K562 (cell line): ENCODE data around the gene ABHD18. TPM values are rescaled to one million over a fixed set of nuclear protein-coding genes. Genes with fewer than 3 reads are reported as not detected.
A peak's percentile ranks its signal among the peaks of the same experiment; 100 is the strongest.

Source experiments
- FOXP1 ChIP-seq: sonication (generic); formaldehyde crosslinking; IDR thresholded peaks from 2 replicates; pipeline ENCODE4 v1.8.0; 2022; ENCODE audit warnings: mild to moderate bottlenecking, missing genetic modification reagents
- GATAD2B ChIP-seq: fragments of 450-650 bp; IDR thresholded peaks from 2 replicates; pipeline ENCODE4 v1.6.1; 2017; ENCODE audit warnings: mild to moderate bottlenecking, borderline replicate concordance
- HNRNPH1 ChIP-seq: fragments of 200-400 bp; formaldehyde crosslinking; optimal IDR thresholded peaks from 2 replicates; pipeline ENCODE3; 2017; ENCODE audit warnings: low read depth, mild to moderate bottlenecking, low read length, moderate library complexity
- KLF16 ChIP-seq: IDR thresholded peaks from 2 replicates; pipeline ENCODE4 v1.6.1; 2016; ENCODE audit warnings: antibody characterized with exemption
- OTX1 ChIP-seq: fragments of 450-650 bp; formaldehyde crosslinking; IDR thresholded peaks from 2 replicates; pipeline ENCODE4 v1.4.0; 2022; ENCODE audit warnings: mild to moderate bottlenecking
- POLR2B ChIP-seq: fragments of 450-650 bp; IDR thresholded peaks from 2 replicates; pipeline ENCODE4 v1.6.1; 2018; ENCODE audit warnings: low read depth; ENCODE audit not compliant: partially characterized antibody
- PRPF4 ChIP-seq: fragments of 200-400 bp; formaldehyde crosslinking; IDR thresholded peaks from one replicate; pipeline ENCODE4 v1.6.1; 2017; ENCODE audit warnings: low read length, low read depth, mild to moderate bottlenecking; ENCODE audit not compliant: insufficient read depth, poor library complexity, severe bottlenecking
- XRCC5 ChIP-seq: fragments of 200-400 bp; formaldehyde crosslinking; IDR thresholded peaks from 2 replicates; pipeline ENCODE4 v1.6.1; 2017; ENCODE audit warnings: low read depth, mild to moderate bottlenecking, low read length
- ZKSCAN3 ChIP-seq: fragments of 250-450 bp; sonication (Bioruptor Pico); IDR thresholded peaks from 2 replicates; pipeline ENCODE4 v1.4.0; 2020
- ZNF57 ChIP-seq: fragments of 450-650 bp; formaldehyde crosslinking; IDR thresholded peaks from 2 replicates; pipeline ENCODE4 v1.4.0; 2020; ENCODE audit warnings: mild to moderate bottlenecking, moderate library complexity
- polyA plus RNA-seq, 8 experiments: library from polyadenylated mRNA; depleted of rRNA in 4 of 8; stranded (reverse) in 5 of 8; unstranded in 3 of 8; fragments of >200 nt; fragmentation: Nextera tagmentation in 2 of 8; fragmentation: Illumina TruSeq in 1 of 8; extraction: Ambion mirVana in 2 of 8; extraction: Trizol in 1 of 8; gene quantifications; 2 replicates each; pipeline versions ENCODE4 v1.2.1 to v1.2.3, GENCODE V29; 2011 to 2014; ENCODE audit warnings: inconsistent platforms in 1 of 8, missing spikeins in 1 of 8
- total RNA-seq, 7 experiments: library from RNA; depleted of rRNA in 6 of 7; stranded (reverse); fragments of >200 nt in 6 of 7; fragmentation: Illumina TruSeq in 2 of 7; extraction: Trizol in 2 of 7; gene quantifications; 2 replicates each; pipeline versions ENCODE4 v1.2.1 to v1.2.3, GENCODE V29; 2011 to 2021; ENCODE audit warnings: low replicate concordance in 1 of 7
- TF ChIP-seq, protein P1 (sequence below), 2 experiments: fragments of 450-650 bp in 1 of 2; sonication (generic) in 1 of 2; formaldehyde crosslinking; conservative IDR thresholded peaks; 2 replicates each; pipeline versions ENCODE4 v1.4.0 to v1.8.1; 2020 to 2022; ENCODE audit warnings: mild to moderate bottlenecking in 1 of 2, missing genetic modification reagents in 1 of 2
- TF ChIP-seq, protein P2 (sequence below): fragments of 250-450 bp; sonication (Bioruptor Pico); IDR thresholded peaks from 2 replicates; pipeline ENCODE4 v1.8.0; 2022; ENCODE audit warnings: inconsistent platforms, mild to moderate bottlenecking, moderate library complexity, borderline replicate concordance
- TF ChIP-seq, protein P3 (sequence below): fragments of 450-650 bp; formaldehyde crosslinking; IDR thresholded peaks from 2 replicates; pipeline ENCODE4 v1.4.0; 2020; ENCODE audit warnings: mild to moderate bottlenecking, moderate library complexity
- TF ChIP-seq, protein P4 (sequence below): fragments of 250-450 bp; sonication (Bioruptor Pico); IDR thresholded peaks from 2 replicates; pipeline ENCODE4 v1.5.0; 2020; ENCODE audit warnings: mild to moderate bottlenecking, borderline replicate concordance
- TF ChIP-seq, protein P5 (sequence below): fragments of 250-450 bp; sonication (Bioruptor Pico); IDR thresholded peaks from 2 replicates; pipeline ENCODE4 v1.8.0; 2022; ENCODE audit warnings: moderate library complexity, mild to moderate bottlenecking, inconsistent platforms
- TF ChIP-seq, protein P6 (sequence below): fragments of 450-650 bp; formaldehyde crosslinking; IDR thresholded peaks from 2 replicates; pipeline ENCODE4 v1.4.0; 2020; ENCODE audit warnings: mild to moderate bottlenecking, moderate library complexity

Gene ABHD18
- total and polyA plus RNA-seq, 9 of the 15 experiments (the other 6 are each of a cell fraction or from before 2014, with no cell fraction given) = 6.1 to 25.0 (median 16.0) TPM

DNA sequence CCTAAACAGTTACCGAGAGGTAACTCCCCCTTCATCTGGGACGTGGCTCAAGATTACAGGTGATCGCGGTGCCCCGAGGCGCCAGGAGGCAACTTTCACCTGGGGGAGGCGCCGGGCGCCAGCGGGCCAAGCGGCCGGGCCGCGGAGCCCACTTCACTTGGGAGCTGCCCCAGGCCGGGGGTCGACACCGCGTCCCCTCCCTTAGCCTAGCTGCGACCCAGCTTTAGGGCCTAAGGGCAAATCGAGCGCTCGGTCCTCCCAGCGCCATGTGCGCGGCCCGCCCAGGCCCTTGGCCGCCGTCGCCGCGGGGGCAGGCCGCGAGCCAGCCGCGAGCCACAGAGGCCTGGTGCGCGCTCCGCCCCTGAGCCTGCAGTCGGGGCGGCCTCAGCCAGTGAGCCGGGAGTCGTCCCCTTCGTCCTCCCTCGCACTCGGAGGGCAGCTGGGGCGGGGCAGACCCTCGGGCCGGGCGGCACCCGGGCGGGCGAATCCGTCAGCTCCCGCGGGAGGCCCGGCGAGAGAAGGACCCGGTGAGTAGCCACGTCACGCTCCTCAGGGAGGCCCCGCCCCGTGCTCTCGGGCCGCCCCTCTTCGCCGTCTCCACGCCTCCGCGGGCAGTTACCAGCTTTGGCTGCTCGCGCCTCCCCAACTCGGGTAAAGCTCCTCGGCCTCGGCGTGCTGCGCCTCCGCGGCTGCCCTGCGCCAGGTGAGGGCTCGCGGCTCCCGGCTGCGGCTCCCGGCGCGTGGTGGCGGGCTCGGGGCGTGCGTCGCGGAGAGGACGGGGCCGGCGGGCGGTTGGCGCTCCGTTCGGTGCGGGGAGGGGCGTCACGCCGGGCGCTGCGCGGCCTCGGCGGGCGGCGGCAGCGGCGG lies 95.7 kb downstream of the ABHD18 start, which contains the start of gene LARP1B (continued):
- TF ChIP-seq, protein P1, sequence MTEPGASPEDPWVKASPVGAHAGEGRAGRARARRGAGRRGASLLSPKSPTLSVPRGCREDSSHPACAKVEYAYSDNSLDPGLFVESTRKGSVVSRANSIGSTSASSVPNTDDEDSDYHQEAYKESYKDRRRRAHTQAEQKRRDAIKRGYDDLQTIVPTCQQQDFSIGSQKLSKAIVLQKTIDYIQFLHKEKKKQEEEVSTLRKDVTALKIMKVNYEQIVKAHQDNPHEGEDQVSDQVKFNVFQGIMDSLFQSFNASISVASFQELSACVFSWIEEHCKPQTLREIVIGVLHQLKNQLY (CRISPR knock-in tag; conservative IDR thresholded peaks at IDR 0.05) = no peak
- TF ChIP-seq ZKSCAN3 (no peak), KLF16 (no peak), HNRNPH1 (no peak), OTX1 (CRISPR knock-in tag) (no peak), FOXP1 (CRISPR knock-in tag) (peak; percentile 91), XRCC5 (peak; percentile 75; the same call in 1 of the 2 replicates), POLR2B (peak; percentile 59), PRPF4 (peak; percentile 30), ZNF57 (CRISPR knock-in tag) (no peak), GATAD2B (peak; percentile 71)
- TF ChIP-seq, protein P2, sequence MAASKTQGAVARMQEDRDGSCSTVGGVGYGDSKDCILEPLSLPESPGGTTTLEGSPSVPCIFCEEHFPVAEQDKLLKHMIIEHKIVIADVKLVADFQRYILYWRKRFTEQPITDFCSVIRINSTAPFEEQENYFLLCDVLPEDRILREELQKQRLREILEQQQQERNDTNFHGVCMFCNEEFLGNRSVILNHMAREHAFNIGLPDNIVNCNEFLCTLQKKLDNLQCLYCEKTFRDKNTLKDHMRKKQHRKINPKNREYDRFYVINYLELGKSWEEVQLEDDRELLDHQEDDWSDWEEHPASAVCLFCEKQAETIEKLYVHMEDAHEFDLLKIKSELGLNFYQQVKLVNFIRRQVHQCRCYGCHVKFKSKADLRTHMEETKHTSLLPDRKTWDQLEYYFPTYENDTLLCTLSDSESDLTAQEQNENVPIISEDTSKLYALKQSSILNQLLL (CRISPR knock-in tag) = no peak
- TF ChIP-seq, protein P3, sequence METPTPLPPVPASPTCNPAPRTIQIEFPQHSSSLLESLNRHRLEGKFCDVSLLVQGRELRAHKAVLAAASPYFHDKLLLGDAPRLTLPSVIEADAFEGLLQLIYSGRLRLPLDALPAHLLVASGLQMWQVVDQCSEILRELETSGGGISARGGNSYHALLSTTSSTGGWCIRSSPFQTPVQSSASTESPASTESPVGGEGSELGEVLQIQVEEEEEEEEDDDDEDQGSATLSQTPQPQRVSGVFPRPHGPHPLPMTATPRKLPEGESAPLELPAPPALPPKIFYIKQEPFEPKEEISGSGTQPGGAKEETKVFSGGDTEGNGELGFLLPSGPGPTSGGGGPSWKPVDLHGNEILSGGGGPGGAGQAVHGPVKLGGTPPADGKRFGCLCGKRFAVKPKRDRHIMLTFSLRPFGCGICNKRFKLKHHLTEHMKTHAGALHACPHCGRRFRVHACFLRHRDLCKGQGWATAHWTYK = peak; percentile 73; the same call in 1 of the 2 replicates
- TF ChIP-seq, protein P4, sequence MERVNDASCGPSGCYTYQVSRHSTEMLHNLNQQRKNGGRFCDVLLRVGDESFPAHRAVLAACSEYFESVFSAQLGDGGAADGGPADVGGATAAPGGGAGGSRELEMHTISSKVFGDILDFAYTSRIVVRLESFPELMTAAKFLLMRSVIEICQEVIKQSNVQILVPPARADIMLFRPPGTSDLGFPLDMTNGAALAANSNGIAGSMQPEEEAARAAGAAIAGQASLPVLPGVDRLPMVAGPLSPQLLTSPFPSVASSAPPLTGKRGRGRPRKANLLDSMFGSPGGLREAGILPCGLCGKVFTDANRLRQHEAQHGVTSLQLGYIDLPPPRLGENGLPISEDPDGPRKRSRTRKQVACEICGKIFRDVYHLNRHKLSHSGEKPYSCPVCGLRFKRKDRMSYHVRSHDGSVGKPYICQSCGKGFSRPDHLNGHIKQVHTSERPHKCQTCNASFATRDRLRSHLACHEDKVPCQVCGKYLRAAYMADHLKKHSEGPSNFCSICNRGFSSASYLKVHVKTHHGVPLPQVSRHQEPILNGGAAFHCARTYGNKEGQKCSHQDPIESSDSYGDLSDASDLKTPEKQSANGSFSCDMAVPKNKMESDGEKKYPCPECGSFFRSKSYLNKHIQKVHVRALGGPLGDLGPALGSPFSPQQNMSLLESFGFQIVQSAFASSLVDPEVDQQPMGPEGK = no peak
- TF ChIP-seq, protein P5, sequence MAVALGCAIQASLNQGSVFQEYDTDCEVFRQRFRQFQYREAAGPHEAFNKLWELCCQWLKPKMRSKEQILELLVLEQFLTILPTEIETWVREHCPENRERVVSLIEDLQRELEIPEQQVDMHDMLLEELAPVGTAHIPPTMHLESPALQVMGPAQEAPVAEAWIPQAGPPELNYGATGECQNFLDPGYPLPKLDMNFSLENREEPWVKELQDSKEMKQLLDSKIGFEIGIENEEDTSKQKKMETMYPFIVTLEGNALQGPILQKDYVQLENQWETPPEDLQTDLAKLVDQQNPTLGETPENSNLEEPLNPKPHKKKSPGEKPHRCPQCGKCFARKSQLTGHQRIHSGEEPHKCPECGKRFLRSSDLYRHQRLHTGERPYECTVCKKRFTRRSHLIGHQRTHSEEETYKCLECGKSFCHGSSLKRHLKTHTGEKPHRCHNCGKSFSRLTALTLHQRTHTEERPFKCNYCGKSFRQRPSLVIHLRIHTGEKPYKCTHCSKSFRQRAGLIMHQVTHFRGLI (CRISPR knock-in tag) = no peak
- TF ChIP-seq, protein P6, sequence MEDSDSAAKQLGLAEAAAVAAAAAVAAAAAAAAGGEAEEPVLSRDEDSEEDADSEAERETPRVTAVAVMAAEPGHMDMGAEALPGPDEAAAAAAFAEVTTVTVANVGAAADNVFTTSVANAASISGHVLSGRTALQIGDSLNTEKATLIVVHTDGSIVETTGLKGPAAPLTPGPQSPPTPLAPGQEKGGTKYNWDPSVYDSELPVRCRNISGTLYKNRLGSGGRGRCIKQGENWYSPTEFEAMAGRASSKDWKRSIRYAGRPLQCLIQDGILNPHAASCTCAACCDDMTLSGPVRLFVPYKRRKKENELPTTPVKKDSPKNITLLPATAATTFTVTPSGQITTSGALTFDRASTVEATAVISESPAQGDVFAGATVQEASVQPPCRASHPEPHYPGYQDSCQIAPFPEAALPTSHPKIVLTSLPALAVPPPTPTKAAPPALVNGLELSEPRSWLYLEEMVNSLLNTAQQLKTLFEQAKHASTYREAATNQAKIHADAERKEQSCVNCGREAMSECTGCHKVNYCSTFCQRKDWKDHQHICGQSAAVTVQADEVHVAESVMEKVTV (CRISPR knock-in tag) = no peak
